ENCODE measurements around the gene PPP2R2D.

Gene PPP2R2D

GRCh38 chr10:131872011-131872826 is 28.6 kb upstream of the PPP2R2D start:
- CTCF ChIA-PET = interaction anchor here (1.2 to 5.9 kb wide), 2 partner anchors 1682 kb away, joined by 5 to 51 read pairs; no protein-coding TSS in a partner anchor
- POLR2A ChIA-PET = no interaction called here
- H3K4me3 ChIP-seq (ENCODE audit: low read depth, low read length) = no peak overlapping the region

DNA sequence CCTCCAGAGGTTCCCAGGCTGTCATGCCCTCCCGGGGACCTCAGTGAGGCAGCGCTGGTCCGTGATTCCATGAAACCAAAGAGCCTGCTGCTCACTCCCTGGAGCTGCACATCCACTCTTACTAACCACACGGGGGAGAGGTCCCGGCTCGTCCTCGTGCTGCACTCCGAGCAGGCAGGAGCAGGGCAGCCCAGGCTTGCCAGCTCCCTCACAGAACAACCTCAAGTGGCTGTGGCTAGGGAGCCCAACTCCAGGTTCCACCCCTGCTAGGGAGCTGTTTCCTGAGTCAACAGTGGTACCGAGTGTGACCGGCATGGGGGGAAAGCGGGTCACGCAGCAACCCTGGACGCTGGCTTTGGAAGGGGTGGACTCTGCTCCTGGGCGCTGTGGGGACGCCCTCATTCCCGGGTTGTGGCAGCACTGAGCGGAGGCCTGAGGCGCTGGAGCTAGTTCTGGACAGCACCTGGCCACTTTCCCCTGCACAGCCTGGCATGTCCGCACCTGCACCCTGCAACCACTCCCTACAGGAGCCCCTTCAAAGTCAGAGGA is 27.9 kb upstream of the PPP2R2D start:
- POLR2A ChIA-PET = no interaction called here
- TF ChIP-seq, protein P1, sequence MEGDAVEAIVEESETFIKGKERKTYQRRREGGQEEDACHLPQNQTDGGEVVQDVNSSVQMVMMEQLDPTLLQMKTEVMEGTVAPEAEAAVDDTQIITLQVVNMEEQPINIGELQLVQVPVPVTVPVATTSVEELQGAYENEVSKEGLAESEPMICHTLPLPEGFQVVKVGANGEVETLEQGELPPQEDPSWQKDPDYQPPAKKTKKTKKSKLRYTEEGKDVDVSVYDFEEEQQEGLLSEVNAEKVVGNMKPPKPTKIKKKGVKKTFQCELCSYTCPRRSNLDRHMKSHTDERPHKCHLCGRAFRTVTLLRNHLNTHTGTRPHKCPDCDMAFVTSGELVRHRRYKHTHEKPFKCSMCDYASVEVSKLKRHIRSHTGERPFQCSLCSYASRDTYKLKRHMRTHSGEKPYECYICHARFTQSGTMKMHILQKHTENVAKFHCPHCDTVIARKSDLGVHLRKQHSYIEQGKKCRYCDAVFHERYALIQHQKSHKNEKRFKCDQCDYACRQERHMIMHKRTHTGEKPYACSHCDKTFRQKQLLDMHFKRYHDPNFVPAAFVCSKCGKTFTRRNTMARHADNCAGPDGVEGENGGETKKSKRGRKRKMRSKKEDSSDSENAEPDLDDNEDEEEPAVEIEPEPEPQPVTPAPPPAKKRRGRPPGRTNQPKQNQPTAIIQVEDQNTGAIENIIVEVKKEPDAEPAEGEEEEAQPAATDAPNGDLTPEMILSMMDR (IDR thresholded peaks at IDR 0.05; ENCODE audit: insufficient read depth, low read length, missing control alignments) = no peak
- no peak overlapping the region for H3K4me3 ChIP-seq (ENCODE audit: low read depth, low read length)
- no peak for DNase-seq (ENCODE audit: low read depth, low spot score)
- CTCF ChIA-PET = interaction anchor here (5.9 kb wide), 1 partner anchor 1683 kb away, joined by 51 read pairs; no protein-coding TSS in a partner anchor

More at GRCh38 chr10:131872011-131872826, 28.6 kb upstream of the PPP2R2D start:
- no peak for DNase-seq (ENCODE audit: low read depth, low spot score)
- TF ChIP-seq, protein P1 (IDR thresholded peaks at IDR 0.05; ENCODE audit: insufficient read depth, low read length, missing control alignments) = no peak

GRCh38 chr10:131874991-131875451 is 25.8 kb upstream of the PPP2R2D start:
- CTCF ChIA-PET = interaction anchor here (0.6 to 5.9 kb wide), 11 partner anchors 11 to 1764 kb away, joined by 3 to 51 read pairs (median 4); partner anchors contain the start of gene C10orf143
- DNase-seq (ENCODE audit: low read depth, low spot score) = peak; percentile 31
- TF ChIP-seq, protein P1 (IDR thresholded peaks at IDR 0.05; ENCODE audit: insufficient read depth, low read length, missing control alignments) = peak; percentile 80
- H3K4me3 ChIP-seq (ENCODE audit: low read depth, low read length) = no peak overlapping the region
- POLR2A ChIA-PET = no interaction called here

DNA sequence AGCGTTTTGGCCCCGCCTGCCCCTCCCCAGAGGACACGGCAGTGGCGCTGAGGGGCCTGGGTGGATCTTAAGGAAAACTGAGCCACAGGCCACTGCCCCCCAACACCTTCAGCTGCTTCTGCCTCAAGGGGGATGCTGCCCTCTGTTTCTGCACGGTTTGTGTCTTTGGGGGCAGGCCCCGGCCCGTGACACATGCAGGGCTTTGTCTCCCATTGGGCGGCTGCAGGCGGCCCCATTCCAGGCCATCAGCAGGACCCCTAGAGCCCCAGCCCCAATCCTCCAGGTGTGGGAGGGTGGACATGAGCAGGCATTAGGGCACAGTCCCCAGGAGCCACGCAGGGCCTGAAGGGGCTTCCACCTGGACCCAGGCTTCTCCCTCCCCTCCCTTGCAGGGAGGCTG is 25.3 kb upstream of the PPP2R2D start:
- CTCF ChIA-PET = interaction anchor here (0.6 to 5.9 kb wide), 7 partner anchors 14 to 1765 kb away, joined by 3 to 51 read pairs (median 4); partner anchors contain the start of gene C10orf143
- no peak overlapping the region for H3K4me3 ChIP-seq (ENCODE audit: low read depth, low read length)
- no peak for DNase-seq (ENCODE audit: low read depth, low spot score)
- POLR2A ChIA-PET = no interaction called here
- TF ChIP-seq, protein P1 (IDR thresholded peaks at IDR 0.05; ENCODE audit: insufficient read depth, low read length, missing control alignments) = no peak

DNA sequence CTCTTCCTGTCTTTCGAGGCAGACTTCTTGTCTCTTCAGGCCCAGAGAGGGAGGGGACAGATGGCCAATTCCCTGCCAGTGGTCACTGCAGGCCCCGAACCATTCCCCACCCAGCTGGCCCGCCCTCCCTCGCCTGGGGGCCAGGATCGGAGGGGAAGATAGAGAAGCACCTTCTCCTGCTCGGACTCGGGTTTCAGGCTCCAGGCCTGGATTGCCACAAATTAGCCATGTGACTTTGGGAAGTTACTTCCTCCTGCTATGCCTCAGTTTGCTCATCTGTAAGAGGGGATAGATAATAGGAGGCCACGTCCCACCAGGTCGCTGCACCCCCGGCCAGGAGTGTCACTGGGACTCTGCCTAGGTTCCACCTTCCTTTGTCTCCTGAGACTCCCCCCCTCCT is 24.8 kb upstream of the PPP2R2D start:
- POLR2A ChIA-PET = no interaction called here
- CTCF ChIA-PET = interaction anchor here (1.0 to 5.9 kb wide), 4 partner anchors 28 to 1689 kb away, joined by 3 to 51 read pairs (median 8); no protein-coding TSS in a partner anchor
- DNase-seq (ENCODE audit: low read depth, low spot score) = no peak
- H3K4me3 ChIP-seq (ENCODE audit: low read depth, low read length) = no peak overlapping the region
- TF ChIP-seq, protein P1 (IDR thresholded peaks at IDR 0.05; ENCODE audit: insufficient read depth, low read length, missing control alignments) = no peak

DNA sequence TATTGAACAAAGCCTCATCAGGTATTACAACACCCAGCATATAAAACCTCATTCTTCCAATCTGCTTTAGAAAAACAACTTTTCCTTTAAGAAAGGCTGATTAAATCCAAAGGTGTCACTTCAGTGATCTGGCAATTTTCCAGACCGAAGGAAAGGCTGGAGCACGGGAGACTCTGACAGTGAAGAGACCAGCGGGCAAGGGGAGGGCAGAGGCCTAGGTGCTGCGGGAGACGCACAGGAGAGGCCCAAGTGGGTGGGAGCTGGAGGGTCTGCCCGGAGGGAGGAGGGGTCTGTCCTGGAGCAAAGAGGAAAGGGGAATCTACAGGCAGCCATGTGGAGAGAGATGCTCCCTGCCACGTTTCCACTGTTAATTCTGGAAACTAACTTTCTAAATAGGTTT is 24.3 kb upstream of the PPP2R2D start:
- H3K4me3 ChIP-seq (ENCODE audit: low read depth, low read length) = no peak overlapping the region
- no peak for DNase-seq (ENCODE audit: low read depth, low spot score)
- TF ChIP-seq, protein P1 (IDR thresholded peaks at IDR 0.05; ENCODE audit: insufficient read depth, low read length, missing control alignments) = no peak
- ChIA-PET CTCF (interaction anchor here (1.6 to 5.9 kb wide), 2 partner anchors 9 to 1686 kb away, joined by 6 to 51 read pairs; no protein-coding TSS in a partner anchor), POLR2A (no interaction called here)
